GM23338 (cell line): ENCODE measurements around the gene MSGN1. TPM values are rescaled to one million over a fixed set of nuclear protein-coding genes. Genes with fewer than 3 reads are reported as not detected.

Source experiments
- ATAC-seq: fragments of 200-7000 bp; cut with Tn5 transposase; 3 replicates; pipeline ENCODE4 v1.9.1; 2020
- DNase-seq: peaks from one replicate; pipeline ENCODE4 v3.0.0-alpha.2; 2015; ENCODE audit warnings: low spot score
- H2AFZ ChIP-seq: fragments of 200-600 bp; sonication (generic); 2 replicates; pipeline ENCODE4 v1.8.0; 2016; ENCODE audit warnings: antibody characterized with exemption, mild to moderate bottlenecking, moderate library complexity
- H3F3A ChIP-seq: fragments of 200-600 bp; sonication (generic); replicated peaks from 2 replicates; pipeline ENCODE4 v1.8.0; 2017; ENCODE audit warnings: antibody characterized with exemption, mixed run types, low read depth
- H3K27ac ChIP-seq: fragments of 200-600 bp; sonication (generic); 2 replicates; pipeline ENCODE4 v1.6.1; 2016; ENCODE audit warnings: low read depth
- H3K27me3 ChIP-seq: fragments of 200-600 bp; sonication (generic); 2 replicates; pipeline ENCODE4 v1.8.0; 2016; ENCODE audit warnings: mild to moderate bottlenecking, mixed run types, moderate library complexity; ENCODE audit not compliant: insufficient read depth
- H3K36me3 ChIP-seq: fragments of 200-600 bp; sonication (generic); 2 replicates; pipeline ENCODE4 v1.8.0; 2016; ENCODE audit warnings: mild to moderate bottlenecking; ENCODE audit not compliant: insufficient read depth
- H3K4me1 ChIP-seq: fragments of 200-600 bp; sonication (generic); 2 replicates; pipeline ENCODE4 v1.8.0; 2016; ENCODE audit warnings: mild to moderate bottlenecking, moderate library complexity; ENCODE audit not compliant: insufficient read depth
- H3K4me2 ChIP-seq: fragments of 200-600 bp; sonication (generic); 2 replicates; pipeline ENCODE4 v1.7.1; 2017; ENCODE audit warnings: mixed run types
- H3K4me3 ChIP-seq: fragments of 200-600 bp; sonication (generic); 2 replicates; pipeline ENCODE4 v1.6.1; 2016; ENCODE audit warnings: mixed run types
- H3K79me2 ChIP-seq: fragments of 200-600 bp; sonication (generic); replicated peaks from 2 replicates; pipeline ENCODE4 v1.8.0; 2017; ENCODE audit warnings: mild to moderate bottlenecking; ENCODE audit not compliant: insufficient read depth
- H3K9me2 ChIP-seq: fragments of 200-600 bp; sonication (generic); 2 replicates; pipeline ENCODE4 v1.8.0; 2017; ENCODE audit not compliant: insufficient read depth
- H4K20me1 ChIP-seq: fragments of 200-600 bp; sonication (generic); replicated peaks from 2 replicates; pipeline ENCODE4 v1.8.0; 2017; ENCODE audit warnings: mild to moderate bottlenecking; ENCODE audit not compliant: insufficient read depth
- H3K27ac Mint-ChIP-seq: 2 replicates; pipeline ENCODE4 v1.8.0; 2020; ENCODE audit warnings: inconsistent platforms, mild to moderate bottlenecking, moderate library complexity, mixed read lengths
- H3K27me3 Mint-ChIP-seq: 3 replicates; pipeline ENCODE4 v1.8.0; 2022; ENCODE audit warnings: low read depth, mild to moderate bottlenecking, moderate library complexity, mixed read lengths, inconsistent platforms; ENCODE audit not compliant: insufficient read depth, poor library complexity
- H3K36me3 Mint-ChIP-seq: 3 replicates; pipeline ENCODE4 v1.8.0; 2021; ENCODE audit warnings: low read depth, mild to moderate bottlenecking, inconsistent platforms, moderate library complexity, mixed read lengths
- H3K4me1 Mint-ChIP-seq: 3 replicates; pipeline ENCODE4 v1.8.0; 2020; ENCODE audit warnings: mild to moderate bottlenecking, inconsistent platforms, mixed read lengths
- H3K4me3 Mint-ChIP-seq: 3 replicates; pipeline ENCODE4 v1.8.0; 2021; ENCODE audit warnings: moderate library complexity, mild to moderate bottlenecking, inconsistent platforms, mixed read lengths
- H3K9me3 Mint-ChIP-seq: 3 replicates; pipeline ENCODE4 v1.8.0; 2020; ENCODE audit warnings: moderate library complexity, mild to moderate bottlenecking, inconsistent platforms, mixed read lengths
- CTCF ChIP-seq, 2 experiments: fragments of 200-600 bp in 1 of 2; sonication (generic) in 1 of 2; conservative IDR thresholded peaks; 2 replicates each; pipeline versions ENCODE4 v1.5.1 to v1.6.1; 2016 to 2017; ENCODE audit warnings: antibody characterized with exemption in 2 of 2, low read depth in 2 of 2, mild to moderate bottlenecking in 2 of 2, moderate library complexity in 1 of 2
- EZH2phosphoT487 ChIP-seq: fragments of 200-600 bp; sonication (generic); IDR thresholded peaks from one replicate; pipeline ENCODE4 v1.8.1; 2018; ENCODE audit warnings: antibody characterized with exemption; ENCODE audit not compliant: unreplicated experiment
- NANOG ChIP-seq: IDR thresholded peaks from 2 replicates; pipeline ENCODE4 v1.6.1; 2016; ENCODE audit warnings: antibody characterized with exemption, borderline replicate concordance
- REST ChIP-seq: IDR thresholded peaks from one replicate; pipeline ENCODE4 v1.6.1; 2018; ENCODE audit warnings: antibody characterized with exemption; ENCODE audit not compliant: unreplicated experiment
- STAT1 ChIP-seq: IDR thresholded peaks from one replicate; pipeline ENCODE4 v1.6.1; 2016; ENCODE audit warnings: antibody characterized with exemption; ENCODE audit not compliant: unreplicated experiment
- ZNF462 ChIP-seq: fragments of 250-450 bp; sonication (Bioruptor Pico); IDR thresholded peaks from 2 replicates; pipeline ENCODE4 v1.5.0; 2020; ENCODE audit warnings: mild to moderate bottlenecking, moderate library complexity
- polyA plus RNA-seq: library from polyadenylated mRNA; unstranded; fragments of >200 nt; fragmentation: Nextera tagmentation; extraction: Ambion mirVana; gene quantifications from 2 replicates; pipeline ENCODE4 v1.2.1, GENCODE V29; 2016
- total RNA-seq: library from RNA; depleted of rRNA; stranded (reverse); fragments of >200 nt; shearing (Covaris generic); gene quantifications from 2 replicates; pipeline ENCODE4 v1.2.3, GENCODE V29; 2014

MSGN1 gene
- total and polyA plus RNA-seq, 2 experiments from 2014 or later = not detected

GRCh38 chr2:17839959-17840358, 23.7 kb downstream of the MSGN1 start:
- Histone ChIP-seq H3K27ac (no peak overlapping the region), H3K27me3 (no peaks in the 10 kb centered on the region), H3K4me3 (no peak overlapping the region), H3K79me2 (no peaks in the 10 kb centered on the region), H3K4me1 (no peaks in the 10 kb centered on the region), H2AFZ (peak overlapping the region; percentile 52; the same call in 1 of the 2 replicates), H3K4me2 (no peak overlapping the region), H3K9me2 (0 out of 2 replicates have a peak, but pooled peaks cover 3% of the 10 kb centered on the region), H4K20me1 (no peaks in the 10 kb centered on the region), H3F3A (no peaks in the 10 kb centered on the region), H3K36me3 (no peaks in the 10 kb centered on the region)
- no peaks in the 10 kb centered on the region for H3K9me3 Mint-ChIP-seq
- DNase-seq = no peak
- no peak overlapping the region for H3K27ac Mint-ChIP-seq
- H3K4me3 Mint-ChIP-seq = no peak overlapping the region
- peaks cover 1% of the 10 kb centered on the region for H3K27me3 Mint-ChIP-seq
- no peaks in the 10 kb centered on the region for H3K36me3 Mint-ChIP-seq
- ATAC-seq = no peak
- no peaks in the 10 kb centered on the region for H3K4me1 Mint-ChIP-seq
- no peak for TF ChIP-seq NANOG
- no peak for TF ChIP-seq ZNF462 (CRISPR knock-in tag)
- no peak for TF ChIP-seq CTCF (conservative IDR thresholded peaks at IDR 0.05; ENCODE audit: low read depth in 2 of 2)
- no peak for TF ChIP-seq REST
- TF ChIP-seq EZH2phosphoT487 = no peak
- TF ChIP-seq STAT1 = no peak
